Neural progenitor cell (in vitro differentiated cells): ENCODE measurements around the gene HSPB1. TPM values are rescaled to one million over a fixed set of nuclear protein-coding genes. Genes with fewer than 3 reads are reported as not detected.

ENCODE experiments used
- DNase-seq: peaks from one replicate; pipeline ENCODE4 v3.0.0-alpha.2; 2016; ENCODE audit warnings: low spot score
- H2AFZ ChIP-seq: fragments of 200-600 bp; sonication (generic); replicated peaks from 2 replicates; pipeline ENCODE4 v1.6.1; 2016; ENCODE audit warnings: antibody characterized with exemption
- H3F3A ChIP-seq: fragments of 200-600 bp; sonication (generic); 2 replicates; pipeline ENCODE4 v1.6.1; 2016; ENCODE audit warnings: antibody characterized with exemption, low read depth
- H3K27ac ChIP-seq: fragments of 200-600 bp; sonication (generic); 2 replicates; pipeline ENCODE4 v1.5.1; 2016; ENCODE audit warnings: mild to moderate bottlenecking
- H3K27me3 ChIP-seq: fragments of 200-600 bp; sonication (generic); 2 replicates; pipeline ENCODE4 v1.6.1; 2016; ENCODE audit warnings: mild to moderate bottlenecking, moderate library complexity
- H3K36me3 ChIP-seq: fragments of 200-600 bp; sonication (generic); 2 replicates; pipeline ENCODE4 v1.5.1; 2016
- H3K4me1 ChIP-seq: fragments of 200-600 bp; sonication (generic); 2 replicates; pipeline ENCODE4 v1.6.1; 2016; ENCODE audit warnings: mixed run types
- H3K4me2 ChIP-seq: fragments of 200-600 bp; sonication (generic); 2 replicates; pipeline ENCODE4 v1.6.1; 2016
- H3K4me3 ChIP-seq: fragments of 200-600 bp; sonication (generic); 2 replicates; pipeline ENCODE4 v1.5.1; 2016
- H3K79me2 ChIP-seq: fragments of 200-600 bp; sonication (generic); 2 replicates; pipeline ENCODE4 v1.6.1; 2016; ENCODE audit warnings: low read depth
- H3K9ac ChIP-seq: fragments of 200-600 bp; sonication (generic); 2 replicates; pipeline ENCODE4 v1.6.1; 2016
- H3K9me3 ChIP-seq: fragments of 200-600 bp; sonication (generic); 2 replicates; pipeline ENCODE4 v1.5.1; 2016; ENCODE audit warnings: low read depth
- H4K20me1 ChIP-seq: fragments of 200-600 bp; sonication (generic); 2 replicates; pipeline ENCODE4 v1.6.1; 2016; ENCODE audit warnings: low read depth
- H3K27ac Mint-ChIP-seq: 3 replicates; pipeline ENCODE4 v1.8.0; 2021; ENCODE audit warnings: mixed read lengths
- H3K27me3 Mint-ChIP-seq: 2 replicates; pipeline ENCODE4 v1.8.0; 2022; ENCODE audit warnings: low read depth, mild to moderate bottlenecking, inconsistent platforms, moderate library complexity, mixed read lengths; ENCODE audit not compliant: insufficient read depth
- H3K36me3 Mint-ChIP-seq: 3 replicates; pipeline ENCODE4 v1.8.0; 2021; ENCODE audit warnings: mixed read lengths
- H3K4me1 Mint-ChIP-seq: 3 replicates; pipeline ENCODE4 v1.8.0; 2021; ENCODE audit warnings: mixed read lengths
- H3K4me3 Mint-ChIP-seq: 3 replicates; pipeline ENCODE4 v1.8.0; 2021; ENCODE audit warnings: mild to moderate bottlenecking, moderate library complexity, mixed read lengths
- H3K9me3 Mint-ChIP-seq: 3 replicates; pipeline ENCODE4 v1.8.0; 2020; ENCODE audit warnings: mixed read lengths
- EZH2 ChIP-seq: fragments of 200-600 bp; sonication (generic); IDR thresholded peaks from 2 replicates; pipeline ENCODE4 v1.6.1; 2017; ENCODE audit warnings: antibody characterized with exemption, mild to moderate bottlenecking, moderate library complexity
- EZH2phosphoT487 ChIP-seq: fragments of 200-600 bp; sonication (generic); IDR thresholded peaks from 2 replicates; pipeline ENCODE4 v1.6.1; 2017; ENCODE audit warnings: antibody characterized with exemption
- total RNA-seq: library from RNA; depleted of rRNA; stranded (reverse); fragments of >200 nt; gene quantifications from 2 replicates; pipeline ENCODE4 v1.2.3, GENCODE V29; 2015; ENCODE audit warnings: low replicate concordance
- TF ChIP-seq, protein P1 (sequence below): fragments of 200-600 bp; sonication (generic); IDR thresholded peaks from 2 replicates; pipeline ENCODE4 v1.5.1; 2017; ENCODE audit warnings: antibody characterized with exemption, mild to moderate bottlenecking

HSPB1 gene
- total RNA-seq, 1 donor from 2014 or later, result 9.7 TPM

DNA sequence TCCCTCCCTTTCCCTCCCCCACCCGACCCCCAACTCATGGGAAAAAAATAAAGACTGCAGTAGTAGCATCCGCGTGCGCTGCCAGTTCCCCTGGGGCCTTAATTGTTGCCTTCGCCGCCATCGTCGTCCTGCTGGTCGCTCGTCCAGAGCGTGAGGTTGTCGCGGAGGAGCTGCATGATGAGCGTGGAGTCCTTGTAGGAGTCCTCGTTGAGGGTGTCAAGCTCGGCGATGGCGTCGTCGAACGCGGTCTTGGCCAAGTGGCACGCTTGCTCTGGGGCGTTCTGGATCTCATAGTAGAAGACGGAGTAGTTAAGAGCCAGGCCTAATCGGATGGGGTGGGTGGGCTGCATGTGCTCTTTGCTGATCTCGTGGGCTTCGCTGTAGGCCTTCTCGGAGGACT, 27.0 kb downstream of the HSPB1 start:
- H4K20me1 ChIP-seq, result peaks cover 99% of the 10 kb centered on the region

DNA sequence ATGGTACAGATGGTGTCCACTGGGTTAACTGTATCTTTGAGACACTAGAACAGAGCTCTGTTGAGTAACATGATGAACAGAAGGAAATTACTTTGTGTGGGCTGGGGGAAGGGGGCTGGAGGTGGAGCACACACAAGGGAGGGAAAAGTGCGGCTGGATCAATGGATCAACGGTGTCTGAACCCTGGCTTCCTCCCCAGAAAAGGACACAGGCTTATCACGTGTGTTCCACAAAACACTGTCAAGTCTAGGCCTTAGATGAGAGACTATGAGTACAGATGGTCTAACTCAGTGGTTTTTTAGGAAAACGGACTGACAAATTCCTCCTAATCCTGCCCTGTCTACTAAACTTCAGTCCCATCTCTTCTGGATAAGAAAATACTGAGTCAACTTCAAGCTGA, 27.8 kb downstream of the HSPB1 start:
- no peak for TF ChIP-seq EZH2phosphoT487
- TF ChIP-seq EZH2, result no peak
- no peaks in the 10 kb centered on the region for H3K36me3 ChIP-seq

More for the DNA sequence above, 27.0 kb downstream of the HSPB1 start:
- DNase-seq, result no peak
- H2AFZ ChIP-seq, result no peak overlapping the region
- no peaks in the 10 kb centered on the region for H3K36me3 ChIP-seq
- H3K4me1 ChIP-seq, result no peaks in the 10 kb centered on the region
- Mint-ChIP-seq H3K27ac (no peak overlapping the region), H3K36me3 (peaks cover 31% of the 10 kb centered on the region), H3K27me3 (peaks cover 5% of the 10 kb centered on the region), H3K4me3 (no peak overlapping the region), H3K4me1 (no peaks in the 10 kb centered on the region), H3K9me3 (no peaks in the 10 kb centered on the region)
- no peaks in the 10 kb centered on the region for H3K9me3 ChIP-seq
- no peak overlapping the region for H3K4me2 ChIP-seq
- no peak overlapping the region for H3K4me3 ChIP-seq
- H3K79me2 ChIP-seq, result peaks cover 96% of the 10 kb centered on the region
- H3K27me3 ChIP-seq, result no peaks in the 10 kb centered on the region
- no peak for TF ChIP-seq EZH2
- TF ChIP-seq, protein P1, sequence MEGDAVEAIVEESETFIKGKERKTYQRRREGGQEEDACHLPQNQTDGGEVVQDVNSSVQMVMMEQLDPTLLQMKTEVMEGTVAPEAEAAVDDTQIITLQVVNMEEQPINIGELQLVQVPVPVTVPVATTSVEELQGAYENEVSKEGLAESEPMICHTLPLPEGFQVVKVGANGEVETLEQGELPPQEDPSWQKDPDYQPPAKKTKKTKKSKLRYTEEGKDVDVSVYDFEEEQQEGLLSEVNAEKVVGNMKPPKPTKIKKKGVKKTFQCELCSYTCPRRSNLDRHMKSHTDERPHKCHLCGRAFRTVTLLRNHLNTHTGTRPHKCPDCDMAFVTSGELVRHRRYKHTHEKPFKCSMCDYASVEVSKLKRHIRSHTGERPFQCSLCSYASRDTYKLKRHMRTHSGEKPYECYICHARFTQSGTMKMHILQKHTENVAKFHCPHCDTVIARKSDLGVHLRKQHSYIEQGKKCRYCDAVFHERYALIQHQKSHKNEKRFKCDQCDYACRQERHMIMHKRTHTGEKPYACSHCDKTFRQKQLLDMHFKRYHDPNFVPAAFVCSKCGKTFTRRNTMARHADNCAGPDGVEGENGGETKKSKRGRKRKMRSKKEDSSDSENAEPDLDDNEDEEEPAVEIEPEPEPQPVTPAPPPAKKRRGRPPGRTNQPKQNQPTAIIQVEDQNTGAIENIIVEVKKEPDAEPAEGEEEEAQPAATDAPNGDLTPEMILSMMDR, result no peak
- TF ChIP-seq EZH2phosphoT487, result no peak
- peaks cover 30% of the 10 kb centered on the region for H3F3A ChIP-seq
- no peak overlapping the region for H3K27ac ChIP-seq
- no peak overlapping the region for H3K9ac ChIP-seq

DNA sequence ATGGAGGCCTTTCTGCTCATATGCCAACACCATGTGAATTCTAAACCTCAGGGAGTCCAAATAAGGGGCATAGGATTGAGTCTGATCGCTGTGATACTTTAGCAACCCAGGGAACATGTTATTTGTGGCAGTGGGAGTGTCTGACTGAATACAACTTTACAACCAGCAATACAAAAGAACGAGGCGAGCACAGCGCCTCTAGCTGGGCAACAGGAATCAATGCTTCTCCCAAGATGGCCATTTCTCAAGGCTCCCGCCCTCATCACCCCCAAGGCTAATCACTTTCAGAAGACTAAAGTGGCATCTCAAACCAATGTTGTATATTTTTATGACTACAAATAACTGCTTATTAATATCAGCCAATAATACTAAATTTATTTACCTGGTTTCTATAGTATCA, 28.2 kb downstream of the HSPB1 start:
- H2AFZ ChIP-seq, result no peak overlapping the region
- H3K27ac Mint-ChIP-seq, result no peak overlapping the region
- no peaks in the 10 kb centered on the region for H3K36me3 ChIP-seq
- no peak for DNase-seq
- H3K27ac ChIP-seq, result no peak overlapping the region
- TF ChIP-seq, protein P1, result peak; percentile 6
- TF ChIP-seq EZH2phosphoT487 (no peak), EZH2 (no peak)
- no peak overlapping the region for H3K4me2 ChIP-seq
- H3K36me3 Mint-ChIP-seq, result peaks cover 27% of the 10 kb centered on the region
- H3K9me3 Mint-ChIP-seq, result no peaks in the 10 kb centered on the region
- H3K27me3 Mint-ChIP-seq, result peaks cover 5% of the 10 kb centered on the region
- H3K9me3 ChIP-seq, result no peaks in the 10 kb centered on the region
- H3K4me1 Mint-ChIP-seq, result no peaks in the 10 kb centered on the region
- H3K4me3 ChIP-seq, result no peak overlapping the region
- H3F3A ChIP-seq, result peaks cover 21% of the 10 kb centered on the region
- no peak overlapping the region for H3K9ac ChIP-seq
- no peaks in the 10 kb centered on the region for H3K27me3 ChIP-seq
- peaks cover 97% of the 10 kb centered on the region for H3K79me2 ChIP-seq
- peaks cover 100% of the 10 kb centered on the region for H4K20me1 ChIP-seq
- H3K4me3 Mint-ChIP-seq, result no peak overlapping the region
- H3K4me1 ChIP-seq, result no peaks in the 10 kb centered on the region

More for the DNA sequence above, 27.8 kb downstream of the HSPB1 start:
- Histone ChIP-seq H3K27me3 (no peaks in the 10 kb centered on the region), H3K27ac (no peak overlapping the region), H3K79me2 (peaks cover 97% of the 10 kb centered on the region), H3K4me2 (no peak overlapping the region), H3F3A (peaks cover 24% of the 10 kb centered on the region), H4K20me1 (peaks cover 100% of the 10 kb centered on the region), H2AFZ (no peak overlapping the region), H3K9ac (no peak overlapping the region), H3K9me3 (no peaks in the 10 kb centered on the region), H3K4me1 (no peaks in the 10 kb centered on the region), H3K4me3 (no peak overlapping the region)
- Mint-ChIP-seq H3K27me3 (peaks cover 5% of the 10 kb centered on the region), H3K27ac (no peak overlapping the region), H3K36me3 (peaks cover 27% of the 10 kb centered on the region), H3K4me1 (no peaks in the 10 kb centered on the region), H3K9me3 (no peaks in the 10 kb centered on the region), H3K4me3 (no peak overlapping the region)
- no peak for DNase-seq

DNA sequence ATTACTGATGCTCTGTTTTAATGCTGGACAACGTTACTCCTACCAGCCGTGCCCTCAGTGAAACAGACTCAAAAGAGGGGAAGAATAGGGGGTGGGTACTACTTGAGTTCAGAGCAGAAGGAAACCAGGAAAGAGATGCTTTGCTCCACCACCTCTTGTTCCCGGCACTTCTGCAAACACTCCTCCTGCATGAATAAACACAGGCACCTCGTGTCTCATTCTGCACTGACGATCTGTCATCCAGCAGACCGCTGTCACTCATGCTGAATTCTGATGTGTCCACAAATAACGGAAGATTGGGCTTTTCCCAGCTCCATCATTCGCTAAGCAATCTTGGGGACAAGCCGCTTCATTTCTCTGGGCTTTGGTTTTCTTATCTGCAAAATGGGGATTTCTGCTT, 29.6 kb downstream of the HSPB1 start:
- no peak overlapping the region for H3K4me2 ChIP-seq
- H3K27me3 Mint-ChIP-seq, result peaks cover 5% of the 10 kb centered on the region
- no peak for DNase-seq
- peaks cover 100% of the 10 kb centered on the region for H4K20me1 ChIP-seq
- no peak overlapping the region for H3K9ac ChIP-seq
- no peaks in the 10 kb centered on the region for H3K4me1 ChIP-seq
- H3K4me1 Mint-ChIP-seq, result no peaks in the 10 kb centered on the region
- TF ChIP-seq EZH2phosphoT487, result no peak
- no peak for TF ChIP-seq EZH2
- TF ChIP-seq, protein P1, result no peak
- no peak overlapping the region for H2AFZ ChIP-seq
- H3F3A ChIP-seq, result peaks cover 15% of the 10 kb centered on the region
- H3K79me2 ChIP-seq, result peaks cover 100% of the 10 kb centered on the region
- no peak overlapping the region for H3K4me3 ChIP-seq
- H3K27ac Mint-ChIP-seq, result no peak overlapping the region
- peaks cover 27% of the 10 kb centered on the region for H3K36me3 Mint-ChIP-seq
- H3K36me3 ChIP-seq, result no peaks in the 10 kb centered on the region
- H3K4me3 Mint-ChIP-seq, result no peak overlapping the region
- H3K9me3 Mint-ChIP-seq, result no peaks in the 10 kb centered on the region
- H3K27me3 ChIP-seq, result no peaks in the 10 kb centered on the region
- H3K9me3 ChIP-seq, result no peaks in the 10 kb centered on the region
- H3K27ac ChIP-seq, result no peak overlapping the region
